GDM1 (cell line): ENCODE measurements around the gene TRAPPC14.

ENCODE experiments used
- DNase-seq: peaks from one replicate; lab custom pipeline; 2025; lab: John Stamatoyannopoulos, UW

Gene TRAPPC14

GRCh38 chr7:100173806-100174495 lies 15.4 kb upstream of the TRAPPC14 start:
- no peak for DNase-seq

DNA sequence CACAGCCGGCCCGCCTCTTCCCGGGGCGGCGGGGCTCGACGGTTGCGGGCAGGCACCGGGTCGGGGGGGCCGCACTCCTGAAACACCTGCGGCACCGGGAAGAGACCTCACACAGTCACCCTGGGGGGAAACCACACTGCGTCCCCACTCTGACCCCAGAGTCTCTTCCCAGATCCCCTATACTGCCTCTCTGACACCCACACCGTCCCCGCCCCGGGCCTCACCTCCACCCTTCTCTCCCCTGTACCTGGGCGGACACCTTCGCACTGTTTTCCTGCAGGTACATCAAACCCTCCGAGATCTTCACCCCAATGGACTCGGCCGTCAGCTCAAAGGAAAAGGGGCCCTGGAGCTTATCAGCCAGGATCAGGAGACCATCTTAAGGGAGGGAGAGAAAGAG lies 13.3 kb upstream of the TRAPPC14 start:
- no peak for DNase-seq

DNA sequence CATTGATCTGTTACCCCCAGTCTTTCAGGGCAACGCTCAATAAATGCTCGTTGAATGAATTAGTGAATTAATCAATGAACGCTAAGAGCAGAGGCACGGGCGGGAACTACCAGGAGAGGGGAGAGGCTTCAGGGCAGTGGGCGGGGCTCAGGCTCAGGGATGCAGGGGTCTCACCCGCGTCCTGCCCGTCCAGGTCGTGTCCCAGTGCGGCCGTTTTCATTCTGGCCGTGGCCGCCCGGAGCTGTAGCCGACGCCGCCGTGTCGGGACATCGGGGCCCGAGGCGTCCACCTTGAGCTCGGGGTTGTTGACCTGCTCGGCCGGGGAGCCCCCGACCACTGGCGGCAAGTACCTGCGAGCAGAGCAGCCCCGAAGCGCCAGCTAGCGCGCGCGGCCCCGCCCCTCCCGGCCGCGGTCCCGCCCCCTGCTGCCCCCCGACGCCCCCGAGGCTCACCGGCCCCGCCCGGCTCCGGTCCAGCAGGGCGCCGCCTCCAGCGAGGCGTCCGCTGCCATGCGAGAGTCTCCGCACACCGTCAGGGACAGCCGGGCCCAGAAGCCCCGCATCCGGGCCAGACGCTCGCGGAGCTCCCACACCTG lies 12.7 kb upstream of the TRAPPC14 start:
- DNase-seq = no peak

DNA sequence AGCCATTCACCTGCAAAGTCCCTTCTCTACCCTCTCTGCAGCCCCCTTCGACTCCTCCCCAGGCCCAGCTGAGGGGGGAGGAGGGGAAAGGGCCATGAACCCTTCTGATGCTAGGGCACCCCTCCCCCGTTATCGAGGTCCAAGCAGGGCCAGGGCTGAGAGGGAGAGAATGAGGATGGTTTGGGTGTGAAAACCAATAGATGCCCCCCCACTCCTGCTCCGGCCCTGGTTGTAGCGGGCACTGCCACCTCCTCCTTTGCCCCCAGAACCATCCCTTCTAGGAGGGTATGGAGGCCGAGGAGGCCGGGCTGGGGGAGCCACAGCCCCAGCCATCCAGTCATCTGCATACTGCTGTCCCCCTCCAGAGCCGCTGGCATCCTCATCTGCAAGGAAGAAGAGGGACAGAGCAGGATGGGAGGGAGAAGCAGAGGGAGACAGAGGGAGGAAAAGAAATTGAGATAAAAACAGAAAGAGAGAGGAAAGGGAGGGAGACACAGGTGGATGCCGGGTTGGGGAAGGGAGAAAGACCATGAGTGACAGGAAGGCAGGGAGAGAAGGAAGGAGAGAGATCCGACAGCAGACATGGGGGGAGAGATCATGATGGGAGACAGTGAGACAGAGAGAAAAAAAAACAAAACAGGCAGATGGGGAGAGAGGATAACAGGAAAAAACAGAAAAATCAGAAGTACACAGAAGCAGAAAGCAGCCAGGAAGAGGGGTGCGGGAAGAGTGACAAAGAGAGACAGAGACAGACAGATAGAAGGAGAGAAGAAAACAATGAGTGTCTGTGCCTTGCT lies 11.8 kb upstream of the TRAPPC14 start:
- DNase-seq = no peak

GRCh38 chr7:100169147-100169850 lies 10.8 kb upstream of the TRAPPC14 start:
- no peak for DNase-seq

DNA sequence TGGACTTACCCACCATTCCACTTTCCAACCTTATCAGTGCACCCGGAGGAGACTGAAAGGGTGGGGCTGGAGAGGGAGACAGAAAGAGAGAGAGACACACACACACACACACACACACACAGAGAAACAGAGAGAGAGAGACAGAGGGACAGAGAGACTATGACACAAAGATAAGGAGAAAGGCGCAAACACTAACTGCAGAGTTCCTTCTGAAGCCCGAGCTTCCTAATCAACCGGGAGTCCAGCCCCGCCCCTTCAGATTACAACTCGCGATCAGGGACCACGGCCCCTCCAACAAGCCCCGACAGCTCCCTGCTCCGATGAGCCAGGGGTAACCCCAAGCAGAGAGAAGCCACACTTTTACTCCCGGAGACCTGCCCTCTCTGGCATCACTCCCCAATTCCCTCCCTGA lies 9.4 kb upstream of the TRAPPC14 start:
- DNase-seq = no peak

GRCh38 chr7:100166970-100167911 lies 8.7 kb upstream of the TRAPPC14 start:
- DNase-seq = no peak

GRCh38 chr7:100166317-100166940 lies 7.9 kb upstream of the TRAPPC14 start:
- no peak for DNase-seq

DNA sequence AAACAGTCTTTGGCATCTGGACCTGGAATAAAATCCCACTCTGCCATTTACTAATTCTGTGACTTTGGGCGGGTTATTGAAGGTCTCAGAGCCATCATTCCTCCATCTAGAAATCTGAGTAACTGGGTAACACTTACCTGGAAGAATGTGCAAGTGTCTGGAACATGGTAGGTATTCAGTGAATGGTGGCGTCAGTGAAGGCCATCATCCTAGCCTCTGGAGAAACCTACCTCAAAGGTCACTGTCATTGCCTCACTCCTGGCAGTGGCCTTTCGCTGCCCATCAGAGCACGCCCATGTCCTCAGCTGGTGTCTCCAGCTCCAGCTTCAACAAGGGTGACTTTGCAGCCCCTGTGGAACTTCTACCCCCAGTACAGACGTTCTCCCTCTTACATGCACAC lies 5.3 kb upstream of the TRAPPC14 start:
- DNase-seq = no peak

DNA sequence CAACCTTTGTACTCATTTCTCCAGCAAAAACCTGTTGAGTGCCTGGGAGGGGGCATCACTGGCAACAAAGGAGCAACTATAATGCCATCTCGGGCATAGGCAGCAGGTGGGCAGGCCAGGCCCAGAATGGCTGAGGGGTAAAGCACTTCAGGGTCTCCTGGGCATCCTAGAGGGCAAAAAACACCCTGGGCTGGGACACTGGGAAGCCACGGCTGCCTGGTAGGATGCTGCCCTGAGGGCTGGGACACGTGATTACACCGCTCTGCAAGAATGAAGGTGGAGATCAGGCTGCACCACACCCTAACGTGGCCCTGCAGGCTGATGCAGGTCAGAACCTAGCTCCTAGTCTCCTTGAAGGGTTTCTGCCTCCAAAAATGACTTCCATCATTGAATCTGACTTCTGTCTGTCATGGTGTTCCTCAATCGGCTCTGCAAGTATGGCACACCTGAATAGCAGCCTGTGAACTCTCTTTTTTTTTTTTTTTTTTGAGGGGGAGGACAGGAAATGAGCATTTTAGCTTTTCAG lies 4.5 kb upstream of the TRAPPC14 start:
- DNase-seq = no peak

DNA sequence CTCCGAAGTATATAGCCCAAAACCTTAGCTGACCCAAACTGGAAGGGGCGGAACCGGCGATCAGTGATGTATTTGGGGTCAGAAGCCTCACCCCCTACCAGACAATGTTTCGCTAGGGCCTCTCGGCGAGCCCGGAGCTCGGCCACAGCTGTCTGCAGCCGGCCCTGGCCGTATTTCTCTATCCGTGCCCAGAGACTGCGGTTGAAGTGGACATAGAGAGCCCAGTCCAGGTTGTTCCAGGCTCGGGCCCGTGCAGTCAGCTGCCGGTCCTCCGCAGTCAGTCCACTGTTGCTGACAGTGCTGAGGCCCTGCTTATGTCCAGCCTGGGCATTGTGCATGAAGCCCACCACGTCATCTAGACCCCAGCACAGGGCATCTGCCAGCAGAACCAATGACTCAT lies 1.5 kb upstream of the TRAPPC14 start:
- DNase-seq = no peak

DNA sequence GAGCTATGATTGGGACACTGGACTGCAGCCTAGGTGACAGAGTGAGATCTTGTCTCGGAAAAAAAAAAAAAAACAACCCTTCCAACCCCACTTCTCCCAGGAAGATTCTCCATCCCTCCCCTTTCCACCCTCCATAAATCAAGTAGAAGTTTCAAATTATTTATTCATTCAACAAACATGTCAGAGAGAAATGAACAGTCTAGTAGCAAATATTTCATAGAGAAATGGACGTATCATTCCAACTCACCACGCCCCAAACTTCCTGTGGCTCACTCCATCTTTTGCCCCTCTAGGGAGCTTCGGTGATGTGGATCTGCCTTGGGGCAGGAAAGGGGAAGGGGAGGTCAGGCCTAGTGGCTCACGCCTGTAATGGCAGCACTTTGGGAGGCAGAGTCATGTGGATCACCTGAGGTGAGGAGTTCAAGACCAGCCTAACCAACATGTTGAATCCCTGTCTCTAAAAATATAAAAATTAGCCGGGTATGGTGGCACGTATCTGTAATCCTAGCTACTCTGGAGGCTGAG lies 638 bp upstream of the TRAPPC14 start:
- no peak for DNase-seq

DNA sequence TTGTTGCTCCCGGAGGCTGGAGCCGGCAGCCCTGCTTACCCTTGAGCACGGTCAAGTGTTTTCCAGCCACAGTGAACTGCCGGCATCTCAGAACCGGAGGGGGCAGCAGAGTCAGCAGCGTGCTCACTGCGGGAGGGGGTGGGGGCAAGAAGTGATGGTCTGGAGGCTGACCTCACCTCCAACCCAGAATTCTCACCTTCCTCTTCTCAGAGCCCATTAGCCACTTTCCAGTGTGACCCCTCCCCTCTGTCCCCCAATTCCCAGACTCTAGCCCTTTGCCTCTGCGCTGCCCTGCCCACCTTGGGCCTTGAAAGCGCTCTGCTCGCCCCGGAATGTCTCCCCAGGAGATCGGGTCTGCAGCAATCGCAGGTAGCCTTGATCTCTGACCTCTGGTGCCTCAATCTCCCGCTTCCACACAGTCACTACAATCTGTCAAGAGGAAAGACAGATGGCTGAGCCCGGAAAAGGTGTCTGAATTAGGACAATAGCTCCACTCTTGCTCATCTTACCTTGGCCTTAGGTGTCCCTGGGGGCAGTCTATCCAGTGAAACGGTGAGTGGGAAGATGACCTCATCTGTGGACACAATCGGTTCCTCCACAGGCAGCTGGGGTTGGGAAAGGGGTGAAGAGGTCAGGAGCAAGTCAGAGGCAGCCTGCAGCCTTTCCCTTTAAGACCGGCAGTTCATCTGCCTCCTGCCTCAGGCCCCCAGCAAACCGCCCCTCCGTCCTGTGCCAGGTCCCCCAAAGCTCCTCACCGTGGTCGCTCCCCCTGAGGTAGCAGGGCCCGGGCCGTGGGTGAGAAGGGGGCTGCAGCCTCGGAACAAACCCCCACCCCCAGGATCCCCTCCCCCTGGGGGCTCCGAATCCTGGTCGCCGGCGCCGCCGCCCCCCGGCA lies 942 bp downstream of the TRAPPC14 start:
- no peak for DNase-seq

DNA sequence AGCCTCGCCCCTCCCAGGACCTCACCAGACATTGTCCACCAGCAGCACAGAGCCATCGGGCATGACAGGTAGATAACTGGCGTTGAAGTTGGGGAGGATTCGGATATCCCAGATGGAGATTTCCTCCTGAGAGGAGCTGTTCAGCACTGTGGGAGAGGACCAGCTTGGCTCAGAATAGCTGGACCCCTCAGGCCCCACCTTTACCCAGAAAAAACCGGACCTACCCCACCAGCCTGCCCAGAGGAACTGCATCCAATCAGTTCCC lies 1.5 kb downstream of the TRAPPC14 start:
- no peak for DNase-seq

DNA sequence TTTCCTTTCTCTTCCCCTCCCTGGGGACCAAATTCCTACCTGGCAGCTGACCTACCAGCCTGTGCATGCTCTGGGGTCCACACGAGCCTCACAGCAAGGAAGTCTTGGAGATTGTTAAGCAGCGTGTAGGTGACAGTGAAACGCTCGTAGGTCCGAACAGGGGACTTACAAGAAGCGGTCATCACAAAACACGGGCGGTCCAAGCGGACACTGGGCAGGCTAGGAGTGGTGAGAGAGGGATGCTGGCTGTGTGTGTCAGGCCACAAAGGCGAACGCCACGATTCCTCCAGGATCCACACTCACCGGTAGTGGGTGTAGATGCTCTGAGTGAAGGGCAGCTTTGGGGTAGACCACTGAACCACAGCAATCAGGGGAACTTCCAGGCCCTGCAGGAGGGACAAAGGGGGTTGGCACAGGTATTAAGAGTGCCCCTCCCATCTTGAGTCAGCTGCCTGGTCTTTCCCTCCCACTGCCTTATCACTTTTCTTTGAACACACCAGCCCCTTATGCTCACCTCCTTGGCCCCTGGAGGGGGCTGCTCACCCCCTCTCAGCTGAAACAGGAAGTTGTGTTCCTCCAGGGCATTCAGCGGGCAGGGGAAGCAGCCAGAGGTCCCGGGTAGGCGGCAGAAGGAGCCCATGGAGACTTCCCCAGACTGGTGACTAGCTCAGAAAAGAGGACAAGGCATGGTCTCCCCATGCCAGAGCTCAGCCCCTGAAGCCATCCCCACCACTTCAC lies 2.0 kb downstream of the TRAPPC14 start:
- no peak for DNase-seq

- DNase-seq = no peak
Measured at GRCh38 chr7:100155553-100156317, 2.8 kb downstream of the TRAPPC14 start.

DNA sequence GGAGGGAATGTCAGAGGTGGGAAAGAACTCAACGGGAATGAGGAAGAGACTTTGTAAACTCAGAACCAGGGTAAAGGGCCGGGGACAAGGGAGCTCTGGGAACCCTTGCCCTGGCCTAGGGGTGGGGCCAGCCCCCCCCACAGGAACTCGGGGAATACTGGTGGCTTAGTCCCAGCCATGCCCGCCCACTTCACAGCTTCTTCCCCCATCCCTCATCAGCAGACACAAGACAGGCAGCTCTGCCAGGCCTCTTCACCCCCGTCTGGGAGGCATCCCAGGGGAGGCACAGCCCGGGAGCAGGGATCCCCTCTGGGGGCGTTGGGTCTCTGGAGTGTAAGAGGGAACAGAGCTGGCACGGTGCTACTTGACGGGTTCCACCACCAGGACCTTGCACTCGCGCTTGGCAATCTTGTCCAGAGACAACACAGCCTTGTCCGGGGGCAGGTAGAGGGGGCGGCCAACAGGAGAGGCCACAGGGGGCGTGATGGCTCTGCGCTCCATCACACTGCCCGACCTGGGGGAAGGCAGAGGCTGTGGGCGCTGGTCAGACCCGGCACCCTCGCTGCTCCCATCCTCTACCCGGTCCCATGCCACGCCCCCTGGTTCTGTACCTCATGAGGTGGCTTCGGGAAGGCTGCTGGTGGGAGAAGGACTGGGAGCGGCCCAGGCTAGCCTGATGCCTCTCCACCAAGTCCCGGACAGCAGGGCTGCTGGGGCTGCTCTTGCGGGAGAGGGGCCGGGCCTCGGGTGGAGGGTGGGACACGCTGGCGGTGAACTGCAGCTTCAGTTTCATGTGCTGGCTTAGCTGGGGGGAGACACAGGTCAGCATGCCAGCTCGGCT lies 3.7 kb downstream of the TRAPPC14 start:
- no peak for DNase-seq
